ENCODE data around the gene FLCN.

- TF ChIP-seq CTCF (IDR thresholded peaks at IDR 0.05) (no peak), POLR2A (IDR thresholded peaks at IDR 0.05) (no peak)
These were observed 50.9 kb downstream of the FLCN start for GRCh38 chr17:17186051-17186450.

Data from uterus (tissue), 2 donors.